PC-9 (cell line): ENCODE measurements around the gene KLK5. TPM values are rescaled to one million over a fixed set of nuclear protein-coding genes. Genes with fewer than 3 reads are reported as not detected.
A peak's percentile ranks its signal among the peaks of the same experiment; 100 is the strongest.

Experiments used
- BruUV-seq: library from RNA; stranded (reverse); fragments of 400-500 nt; replicated peaks from 2 replicates; lab custom pipeline; 2021; lab: Mats Ljungman, UMichigan
- CTCF ChIA-PET: fragments of 300-600 bp; sonication (Branson Sonifier 250); formaldehyde crosslinking; loops from one replicate; lab custom pipeline; 2022; ENCODE audit warnings: antibody characterized with exemption; lab: Charles Lee
- POLR2A ChIA-PET: fragments of 300-600 bp; sonication (Branson Sonifier 250); formaldehyde crosslinking; loops from one replicate; lab custom pipeline; 2022; ENCODE audit warnings: antibody characterized with exemption; ENCODE audit not compliant: unreplicated experiment; lab: Charles Lee
- DNase-seq, 2 experiments: peaks; one replicate each; pipeline versions ENCODE4 v3.0.0 to v3.0.0-alpha.2; 2015 to 2022; ENCODE audit warnings: mixed read lengths in 1 of 2
- H2AFZ ChIP-seq: fragments of 200-600 bp; sonication (generic); 2 replicates; pipeline ENCODE4 v1.8.1; 2017; ENCODE audit warnings: antibody characterized with exemption
- H3F3A ChIP-seq: fragments of 200-600 bp; sonication (generic); 2 replicates; pipeline ENCODE4 v1.8.1; 2017; ENCODE audit warnings: antibody characterized with exemption, mild to moderate bottlenecking, low read depth; ENCODE audit not compliant: insufficient read depth
- H3K27ac ChIP-seq: fragments of 200-600 bp; sonication (generic); 2 replicates; pipeline ENCODE4 v1.6.1; 2016; ENCODE audit warnings: mixed run types
- H3K27me3 ChIP-seq: fragments of 200-600 bp; sonication (generic); 2 replicates; pipeline ENCODE4 v1.6.1; 2016; ENCODE audit warnings: low read depth, mixed run types; ENCODE audit not compliant: insufficient read depth
- H3K36me3 ChIP-seq: fragments of 200-600 bp; sonication (generic); 2 replicates; pipeline ENCODE4 v1.6.1; 2016; ENCODE audit warnings: low read depth, mixed run types
- H3K4me1 ChIP-seq: fragments of 200-600 bp; sonication (generic); replicated peaks from 2 replicates; pipeline ENCODE4 v1.6.1; 2016; ENCODE audit warnings: mixed run types; ENCODE audit not compliant: insufficient read depth
- H3K4me2 ChIP-seq: fragments of 200-600 bp; sonication (generic); 2 replicates; pipeline ENCODE4 v1.6.1; 2017; ENCODE audit warnings: mixed run types
- H3K4me3 ChIP-seq: fragments of 200-600 bp; sonication (generic); 2 replicates; pipeline ENCODE4 v1.6.1; 2016; ENCODE audit warnings: mixed run types
- H3K79me2 ChIP-seq: fragments of 200-600 bp; sonication (generic); 2 replicates; pipeline ENCODE4 v1.6.1; 2017; ENCODE audit warnings: low read depth, mixed run types
- H3K9me2 ChIP-seq: fragments of 200-600 bp; sonication (generic); 2 replicates; pipeline ENCODE4 v1.8.1; 2017; ENCODE audit warnings: mild to moderate bottlenecking; ENCODE audit not compliant: insufficient read depth
- H3K9me3 ChIP-seq: fragments of 200-600 bp; sonication (generic); 2 replicates; pipeline ENCODE4 v1.8.1; 2016; ENCODE audit warnings: low read depth; ENCODE audit not compliant: insufficient read depth
- H4K20me1 ChIP-seq: fragments of 200-600 bp; sonication (generic); 2 replicates; pipeline ENCODE4 v1.8.1; 2017; ENCODE audit not compliant: insufficient read depth
- EZH2 ChIP-seq: fragments of 200-600 bp; sonication (generic); IDR thresholded peaks from 2 replicates; pipeline ENCODE4 v1.8.0; 2017; ENCODE audit warnings: antibody characterized with exemption, low read depth
- intact Hi-C: fragments of 100-400 bp; cut with micrococcal nuclease; formaldehyde crosslinking; loops from one replicate; pipeline ENCODE4 v1.10.0; 2022; ENCODE audit not compliant: unreplicated experiment
- total RNA-seq: library from RNA; stranded (reverse); gene quantifications from 2 replicates; pipeline ENCODE4 v1.2.3, GENCODE V29; 2021
- TF ChIP-seq, protein P1 (sequence below): fragments of 200-600 bp; sonication (generic); conservative IDR thresholded peaks from 2 replicates; pipeline ENCODE4 v1.6.1; 2017; ENCODE audit warnings: mixed run types, antibody characterized with exemption, mild to moderate bottlenecking, moderate library complexity

The KLK5 gene
- total RNA-seq, 1 experiment from 2014 or later: 405 TPM

DNA sequence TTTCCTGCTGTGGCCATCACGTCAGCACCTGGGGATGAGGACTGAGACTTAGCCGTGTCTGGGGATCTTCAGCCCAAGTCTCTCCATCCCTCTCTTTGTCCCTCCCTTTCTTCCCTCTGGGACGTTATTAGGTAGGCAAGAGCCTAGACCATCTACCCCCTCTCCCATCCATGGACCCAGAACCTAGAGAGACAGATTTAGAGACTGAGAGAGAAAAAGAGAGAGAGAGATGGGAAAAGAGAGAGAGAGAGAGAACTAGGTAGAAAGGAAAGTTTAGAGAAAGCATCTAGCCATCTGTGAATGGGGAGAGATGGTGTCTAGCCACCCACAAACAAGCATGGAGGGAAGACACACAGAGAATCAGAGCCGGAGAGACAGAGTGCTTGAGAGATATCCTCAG is 42.1 kb downstream of the KLK5 start:
- no peaks in the 10 kb centered on the region for H3K4me1 ChIP-seq
- no peaks in the 10 kb centered on the region for H3K9me2 ChIP-seq
- no peak overlapping the region for H3K4me3 ChIP-seq
- no peaks in the 10 kb centered on the region for H4K20me1 ChIP-seq
- intact Hi-C loops: no loop called here
- CTCF ChIA-PET: interaction anchor here (0.6 kb wide), 1 partner anchor 352 kb away, joined by 7 read pairs; no protein-coding TSS in a partner anchor
- DNase-seq: no peak
- no peak overlapping the region for H3K27ac ChIP-seq
- H3K4me2 ChIP-seq: no peak overlapping the region
- H3K79me2 ChIP-seq: no peaks in the 10 kb centered on the region
- no peak overlapping the region for H2AFZ ChIP-seq
- H3K9me3 ChIP-seq: no peaks in the 10 kb centered on the region
- BruUV-seq: no TSS peak
- POLR2A ChIA-PET: no interaction called here
- peaks cover 70% of the 10 kb centered on the region for H3K27me3 ChIP-seq
- TF ChIP-seq, protein P1, sequence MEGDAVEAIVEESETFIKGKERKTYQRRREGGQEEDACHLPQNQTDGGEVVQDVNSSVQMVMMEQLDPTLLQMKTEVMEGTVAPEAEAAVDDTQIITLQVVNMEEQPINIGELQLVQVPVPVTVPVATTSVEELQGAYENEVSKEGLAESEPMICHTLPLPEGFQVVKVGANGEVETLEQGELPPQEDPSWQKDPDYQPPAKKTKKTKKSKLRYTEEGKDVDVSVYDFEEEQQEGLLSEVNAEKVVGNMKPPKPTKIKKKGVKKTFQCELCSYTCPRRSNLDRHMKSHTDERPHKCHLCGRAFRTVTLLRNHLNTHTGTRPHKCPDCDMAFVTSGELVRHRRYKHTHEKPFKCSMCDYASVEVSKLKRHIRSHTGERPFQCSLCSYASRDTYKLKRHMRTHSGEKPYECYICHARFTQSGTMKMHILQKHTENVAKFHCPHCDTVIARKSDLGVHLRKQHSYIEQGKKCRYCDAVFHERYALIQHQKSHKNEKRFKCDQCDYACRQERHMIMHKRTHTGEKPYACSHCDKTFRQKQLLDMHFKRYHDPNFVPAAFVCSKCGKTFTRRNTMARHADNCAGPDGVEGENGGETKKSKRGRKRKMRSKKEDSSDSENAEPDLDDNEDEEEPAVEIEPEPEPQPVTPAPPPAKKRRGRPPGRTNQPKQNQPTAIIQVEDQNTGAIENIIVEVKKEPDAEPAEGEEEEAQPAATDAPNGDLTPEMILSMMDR: no peak
- H3K36me3 ChIP-seq: no peaks in the 10 kb centered on the region
- peaks cover 13% of the 10 kb centered on the region; the same call in 1 of the 2 replicates for H3F3A ChIP-seq

DNA sequence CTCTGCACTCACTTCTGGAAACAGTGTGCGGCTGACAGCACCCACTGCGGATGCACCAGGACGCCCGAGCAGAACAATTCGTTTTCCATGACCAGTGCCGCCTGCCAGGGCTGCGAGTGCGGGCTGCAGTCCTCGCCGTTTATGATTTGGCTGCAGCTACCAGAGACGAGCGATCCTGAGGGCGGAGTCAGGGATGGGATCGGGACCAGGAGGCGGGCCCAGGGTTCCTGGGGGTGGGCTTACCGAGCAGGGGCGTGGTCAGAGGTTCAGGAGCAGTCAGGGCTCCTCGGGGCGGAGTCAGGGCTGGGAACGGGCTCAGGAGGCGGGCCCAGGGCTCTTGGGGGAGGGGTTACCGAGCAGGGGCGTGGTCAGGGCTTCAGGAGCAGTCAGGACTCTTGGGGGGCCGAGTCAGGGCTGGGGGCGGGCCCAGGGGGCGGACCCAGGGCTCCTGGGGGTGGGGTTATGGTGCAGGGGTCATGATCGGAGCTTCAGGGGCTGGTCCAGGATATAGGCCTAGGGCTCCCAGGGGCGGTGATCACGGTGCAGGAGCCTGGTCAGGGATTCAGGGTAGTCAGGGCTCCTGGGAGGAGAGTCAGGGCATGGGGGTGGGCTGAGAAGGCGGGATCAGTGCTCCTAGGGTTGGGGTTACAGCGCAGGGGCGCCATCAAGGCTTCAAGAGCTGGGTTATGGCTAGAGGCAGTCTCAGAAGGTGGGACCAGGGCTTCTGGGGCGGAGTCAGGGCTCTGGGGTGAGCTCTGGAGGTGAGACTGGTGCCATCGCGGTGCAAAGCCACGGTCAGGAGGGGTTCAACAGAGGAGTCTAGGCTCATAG is 43.4 kb downstream of the KLK5 start:
- Histone ChIP-seq H3K9me3 (no peaks in the 10 kb centered on the region), H2AFZ (no peak overlapping the region), H3K36me3 (no peaks in the 10 kb centered on the region), H3K27me3 (peaks cover 58% of the 10 kb centered on the region), H3K27ac (no peak overlapping the region), H3K4me2 (no peak overlapping the region), H3K4me3 (no peak overlapping the region), H3K9me2 (no peaks in the 10 kb centered on the region), H3F3A (peaks cover 8% of the 10 kb centered on the region; the same call in 1 of the 2 replicates), H3K4me1 (no peaks in the 10 kb centered on the region), H4K20me1 (no peaks in the 10 kb centered on the region), H3K79me2 (no peaks in the 10 kb centered on the region)
- peak; percentile 58 to 79 for DNase-seq
- ChIA-PET CTCF (interaction anchor here (0.6 kb wide), 2 partner anchors 194 to 711 kb away, joined by 5 to 7 read pairs; no protein-coding TSS in a partner anchor), POLR2A (interaction anchor here (0.6 kb wide), 1 partner anchor 108 kb away, joined by 30 read pairs; no protein-coding TSS in a partner anchor)
- intact Hi-C loops: no loop called here
- no TSS peak for BruUV-seq
- TF ChIP-seq, protein P1: no peak
- no peak for TF ChIP-seq EZH2

DNA sequence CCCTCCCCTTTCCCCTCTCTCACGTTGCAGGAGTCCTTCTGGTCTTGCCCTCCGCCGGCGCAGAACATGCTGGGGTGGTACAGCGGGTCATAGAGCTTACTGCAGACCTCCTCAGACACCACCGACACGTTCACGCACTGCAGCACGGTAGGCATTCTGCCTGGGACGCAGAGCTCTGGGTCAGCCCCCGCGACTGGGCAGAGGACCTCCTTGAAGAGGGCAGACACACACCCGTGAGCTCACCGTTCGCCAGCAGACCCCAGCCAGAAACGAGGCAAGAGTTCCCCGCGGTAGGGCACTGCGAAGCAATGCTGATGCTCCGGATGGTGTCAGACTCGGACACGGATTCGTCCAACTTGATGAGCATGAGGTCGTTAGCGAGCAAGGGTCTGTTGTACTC is 44.5 kb downstream of the KLK5 start:
- Histone ChIP-seq H4K20me1 (no peaks in the 10 kb centered on the region), H3K4me1 (no peaks in the 10 kb centered on the region), H3K36me3 (no peaks in the 10 kb centered on the region), H3K27me3 (peaks cover 48% of the 10 kb centered on the region), H3K27ac (no peak overlapping the region), H3K79me2 (no peaks in the 10 kb centered on the region), H3K4me3 (no peak overlapping the region), H2AFZ (no peak overlapping the region), H3K9me2 (no peaks in the 10 kb centered on the region), H3K9me3 (no peaks in the 10 kb centered on the region), H3K4me2 (no peak overlapping the region), H3F3A (peaks cover 8% of the 10 kb centered on the region; the same call in 1 of the 2 replicates)
- CTCF ChIA-PET: no interaction called here
- intact Hi-C loops: no loop called here
- no peak for DNase-seq
- no TSS peak for BruUV-seq
- TF ChIP-seq EZH2: no peak
- TF ChIP-seq, protein P1: no peak
- POLR2A ChIA-PET: interaction anchor here (0.6 kb wide), 1 partner anchor 12 kb away, joined by 6 read pairs; no protein-coding TSS in a partner anchor
